NCI-H82 (cell line): ENCODE results near the gene OOSP2.
"Not testable (repeated sequence)": the region's sequence is repeated elsewhere in the genome, so short reads cannot be mapped to it uniquely, and the experiment has no call there.

Source experiments
- DNase-seq: peaks from one replicate; lab custom pipeline; 2025; lab: John Stamatoyannopoulos, UW

The OOSP2 gene, protein sequence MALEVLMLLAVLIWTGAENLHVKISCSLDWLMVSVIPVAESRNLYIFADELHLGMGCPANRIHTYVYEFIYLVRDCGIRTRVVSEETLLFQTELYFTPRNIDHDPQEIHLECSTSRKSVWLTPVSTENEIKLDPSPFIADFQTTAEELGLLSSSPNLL

DNA sequence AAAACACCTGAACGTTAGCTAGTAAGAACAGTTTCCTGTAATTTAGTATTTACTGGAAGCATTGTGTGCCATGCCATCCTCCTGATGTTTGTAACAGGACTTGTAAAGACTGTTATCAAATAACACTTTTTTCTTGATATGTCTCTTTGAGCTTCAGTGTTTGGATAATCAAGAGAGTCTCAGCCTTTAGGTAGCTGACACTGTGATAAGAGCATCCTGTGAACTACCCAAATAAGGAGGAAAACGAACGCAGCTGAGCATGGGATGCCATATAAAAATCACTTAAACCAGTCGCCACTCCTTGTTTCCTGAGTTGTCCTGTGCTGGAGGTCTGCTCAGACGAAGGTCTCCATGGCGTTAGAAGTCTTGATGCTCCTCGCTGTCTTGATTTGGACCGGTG, at the start of gene OOSP2:
TSS of gene OOSP2 (plus strand) at position 301 of the 400 bp plus-strand sequence. CDS start at position 352, 51 bp downstream.
- no peak for DNase-seq

DNA sequence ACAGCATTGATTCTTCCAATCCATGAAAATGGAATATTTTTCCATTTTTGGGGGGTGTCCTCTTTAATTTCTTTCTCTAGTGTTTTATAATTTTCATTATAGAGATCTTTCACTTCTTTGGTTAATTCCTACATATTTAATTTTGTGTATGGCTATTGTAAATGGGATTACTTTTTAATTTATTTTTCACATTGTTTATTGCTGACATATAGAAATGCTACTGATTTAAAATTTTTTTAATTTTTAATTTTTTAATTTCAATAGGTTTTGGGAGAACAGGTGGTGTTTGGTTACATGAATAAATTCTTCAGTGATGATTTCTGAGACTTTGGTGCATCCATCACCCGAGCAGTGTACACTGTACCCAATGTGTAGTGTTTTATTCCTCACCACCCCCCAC, 49.8 kb upstream of the OOSP2 start:
- no peak for DNase-seq

DNA sequence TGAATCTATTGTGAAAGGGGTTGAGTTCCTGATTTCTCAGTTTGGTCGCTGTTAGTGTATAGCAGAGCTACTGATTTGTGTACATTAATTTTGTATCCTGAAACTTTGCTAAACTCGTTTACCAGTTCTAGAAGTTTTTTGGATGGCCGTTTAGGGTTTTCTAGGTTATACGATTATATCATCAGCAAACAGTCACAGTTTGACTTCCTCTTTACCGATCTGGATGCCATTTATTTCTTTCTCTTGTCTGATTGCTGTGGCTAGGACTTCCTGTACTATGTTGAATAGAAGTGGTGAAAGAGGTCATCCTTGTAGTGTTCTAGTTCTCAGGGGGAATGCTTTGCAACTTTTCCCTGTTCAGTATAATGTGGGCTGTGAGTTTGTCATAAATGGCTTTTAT, 47.8 kb upstream of the OOSP2 start:
- DNase-seq = no peak

DNA sequence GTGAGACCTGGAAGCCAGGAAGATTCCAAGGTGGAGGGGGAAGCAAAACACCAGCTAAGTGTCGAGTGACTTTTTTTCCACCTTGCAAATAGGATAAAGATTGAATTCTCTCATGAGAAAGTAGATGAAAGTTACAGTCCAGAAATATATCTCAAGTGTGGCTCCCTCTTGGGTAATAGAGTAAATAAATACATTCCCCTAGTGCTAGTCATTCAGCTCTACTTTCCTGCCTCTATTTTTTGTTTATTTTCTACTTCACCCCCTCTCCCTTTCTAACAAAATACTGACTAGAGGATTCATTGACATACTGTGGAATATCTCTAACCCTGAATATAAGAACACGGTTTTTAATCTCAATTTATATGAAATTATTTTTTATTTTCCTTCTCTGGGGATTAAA, 42.4 kb upstream of the OOSP2 start:
- DNase-seq = no peak

DNA sequence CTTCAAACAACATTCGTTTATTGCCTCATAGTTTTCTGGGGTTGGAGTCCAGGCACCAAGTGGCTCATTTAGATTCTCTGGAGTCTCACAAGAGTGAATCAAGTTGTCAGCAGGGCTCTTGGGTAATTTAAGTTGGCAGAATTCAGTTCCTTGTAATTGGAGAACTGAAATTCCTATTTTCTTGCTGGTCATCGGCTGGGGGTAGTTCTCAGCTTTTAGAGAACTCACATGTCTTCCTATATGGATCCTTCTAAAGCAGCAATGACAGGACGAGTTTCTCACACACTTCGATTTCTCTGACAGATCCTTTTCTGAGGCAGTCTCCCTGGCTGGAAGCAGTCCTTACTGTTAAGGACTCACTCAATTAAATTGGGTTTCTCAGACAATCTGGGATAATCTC, 40.5 kb upstream of the OOSP2 start:
- DNase-seq = peak; percentile 60

DNA sequence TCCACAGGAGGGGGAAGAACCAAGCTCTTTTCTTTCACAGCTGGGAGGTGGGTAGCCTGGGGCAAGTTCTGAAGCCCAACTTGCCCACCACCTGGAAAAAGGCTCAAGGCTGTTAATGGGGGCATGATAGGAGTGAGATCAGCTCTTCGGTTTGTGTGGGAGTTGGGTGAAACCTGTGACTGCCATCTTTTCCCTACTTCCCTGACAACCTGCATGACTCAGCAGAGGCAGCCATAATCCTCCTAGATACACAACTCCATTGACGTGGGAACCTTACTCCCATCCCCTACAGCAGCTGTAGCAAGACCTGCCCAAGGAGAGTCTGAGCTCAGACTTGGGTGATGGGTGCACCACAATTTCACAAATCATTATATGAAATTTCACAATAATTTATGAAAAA, 36.5 kb upstream of the OOSP2 start:
- no peak for DNase-seq

DNA sequence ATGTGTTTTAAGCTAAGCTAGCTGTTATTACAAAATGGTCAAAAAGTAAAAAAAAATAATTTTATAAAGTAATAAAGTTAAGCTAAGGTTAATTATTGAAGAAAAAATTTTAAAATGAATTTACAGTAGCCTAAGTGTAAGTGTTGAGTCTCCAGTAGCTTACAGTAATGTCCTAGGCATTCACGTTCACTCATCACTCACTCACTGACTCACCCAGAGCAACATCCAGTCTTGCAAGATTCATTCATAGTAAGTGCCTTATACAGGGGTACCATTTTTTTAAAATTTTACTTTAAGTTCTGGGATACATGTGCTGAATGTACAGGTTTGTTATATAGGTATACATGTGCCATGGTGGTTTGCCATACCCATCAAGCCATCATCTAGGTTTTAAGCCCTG, 34.8 kb upstream of the OOSP2 start:
- no peak for DNase-seq

DNA sequence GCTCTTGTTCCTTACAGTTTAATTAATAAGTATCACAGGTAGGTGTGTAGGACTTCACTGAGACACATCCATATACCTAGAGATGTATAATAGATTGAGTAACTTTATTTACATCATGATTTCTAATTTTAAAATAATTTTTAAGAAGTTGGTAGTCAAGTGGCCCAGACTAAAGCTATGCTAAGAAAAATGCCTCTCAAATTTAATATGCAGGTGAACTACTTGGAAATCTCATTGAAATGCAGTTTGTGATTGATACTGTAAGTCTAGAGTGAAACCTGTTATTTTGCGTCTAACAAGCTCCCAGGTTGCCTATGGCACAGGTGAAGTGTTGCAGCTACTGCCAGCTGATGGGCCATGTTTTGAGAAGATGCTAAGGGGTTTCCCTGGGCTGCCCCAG, 23.3 kb upstream of the OOSP2 start, which contains the start of gene OOSP4B:
TSS of gene OOSP4B (plus strand) at position 301 of the 400 bp plus-strand sequence.
- DNase-seq = no peak

DNA sequence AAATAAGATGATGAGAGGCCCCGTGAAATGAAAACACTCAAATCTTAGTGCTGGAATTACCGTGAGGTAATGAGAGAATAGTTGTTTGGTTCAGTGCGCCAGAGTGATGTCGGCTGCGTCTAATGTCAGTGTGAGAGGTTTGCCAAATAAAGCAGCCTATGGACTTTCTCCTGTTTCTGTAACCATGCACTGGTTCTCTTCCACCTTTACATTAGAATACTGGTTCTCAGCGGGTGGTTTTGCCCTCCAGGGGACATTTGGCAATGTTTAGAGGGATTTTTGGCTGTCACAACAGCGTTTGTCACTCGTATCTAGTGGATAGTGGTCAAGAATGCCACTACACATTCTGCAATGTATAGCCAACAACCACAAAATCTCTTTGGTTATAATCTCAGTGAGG, 22.2 kb upstream of the OOSP2 start:
- no peak for DNase-seq

DNA sequence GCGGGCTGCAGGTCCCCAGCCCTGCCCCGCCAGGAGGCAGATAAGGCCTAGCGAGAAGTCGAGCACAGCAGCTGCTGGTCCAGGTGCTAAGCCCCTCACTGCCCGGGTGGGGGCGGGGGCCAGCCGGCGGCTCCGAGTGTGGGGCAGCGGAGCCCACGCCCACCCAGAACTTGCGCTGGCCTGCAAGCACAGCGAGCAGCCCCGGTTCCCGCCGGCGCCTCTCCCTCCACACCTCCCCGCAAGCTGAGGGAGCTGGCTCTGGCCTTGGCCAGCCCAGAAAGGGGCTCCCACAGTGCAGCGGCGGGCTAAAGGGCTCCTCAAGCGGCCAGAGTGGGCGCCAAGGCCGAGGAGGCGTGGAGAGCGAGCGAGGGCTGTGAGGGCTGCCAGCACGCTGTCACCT, 19.8 kb upstream of the OOSP2 start:
- peak; percentile 11 for DNase-seq

DNA sequence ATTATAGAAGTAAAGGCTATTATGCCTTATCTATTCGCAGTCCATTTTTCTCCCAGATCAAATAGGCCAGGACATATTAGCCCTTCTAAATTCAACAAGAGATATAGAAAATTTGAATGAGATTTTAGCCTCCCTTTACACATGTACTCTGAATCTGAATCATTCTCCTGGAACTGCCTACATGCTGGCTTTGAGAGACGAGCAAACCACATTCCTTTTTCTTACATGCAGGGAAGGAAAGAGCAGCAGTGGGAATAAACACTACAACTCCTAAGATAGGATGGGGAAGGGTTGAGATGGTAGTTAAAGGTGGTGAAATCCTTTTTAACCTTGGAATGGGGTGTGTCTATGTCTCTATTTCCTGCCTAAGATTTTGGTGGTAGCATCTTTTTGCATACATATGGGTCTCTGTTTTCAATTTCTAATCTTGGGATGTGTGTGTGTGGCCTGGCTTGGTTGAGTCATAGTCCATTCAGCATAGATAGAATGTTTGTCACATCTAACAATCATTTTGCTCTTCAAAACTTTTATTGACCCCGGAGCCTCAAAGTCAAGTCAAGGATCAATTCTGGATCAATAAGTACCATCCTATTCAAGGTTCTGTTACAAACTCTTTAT, 11.1 kb upstream of the OOSP2 start:
- no peak for DNase-seq

DNA sequence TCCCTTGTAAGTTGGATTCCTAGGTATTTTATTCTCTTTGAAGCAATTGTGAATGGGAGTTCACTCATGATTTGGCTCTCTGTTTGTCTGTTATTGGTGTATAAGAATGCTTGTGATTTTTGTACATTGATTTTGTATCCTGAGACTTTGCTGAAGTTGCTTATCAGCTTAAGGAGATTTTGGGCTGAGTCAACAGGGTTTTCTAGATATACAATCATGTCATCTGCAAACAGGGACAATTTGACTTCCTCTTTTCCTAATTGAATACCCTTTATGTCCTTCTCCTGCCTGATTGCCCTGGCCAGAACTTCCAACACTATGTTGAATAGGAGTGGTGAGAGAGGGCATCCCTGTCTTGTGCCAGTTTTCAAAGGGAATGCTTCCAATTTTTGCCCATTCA, 10.2 kb downstream of the OOSP2 start:
- DNase-seq = not testable (repeated sequence)

DNA sequence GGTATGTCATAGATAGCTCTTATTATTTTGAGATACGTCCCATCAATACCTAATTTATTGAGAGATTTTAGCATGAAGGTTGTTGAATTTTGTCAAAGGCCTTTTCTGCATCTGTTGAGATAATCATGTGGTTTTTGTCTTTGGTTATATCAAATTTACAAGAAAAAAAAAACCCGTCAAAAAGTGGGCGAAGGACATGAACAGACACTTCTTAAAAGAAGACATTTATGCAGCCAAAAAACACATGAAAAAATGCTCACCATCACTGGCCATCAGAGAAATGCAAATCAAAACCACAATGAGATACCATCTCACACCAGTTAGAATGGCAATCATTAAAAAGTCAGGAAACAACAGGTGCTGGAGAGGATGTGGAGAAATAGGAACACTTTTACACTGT, 10.6 kb downstream of the OOSP2 start:
- DNase-seq = not testable (repeated sequence)

DNA sequence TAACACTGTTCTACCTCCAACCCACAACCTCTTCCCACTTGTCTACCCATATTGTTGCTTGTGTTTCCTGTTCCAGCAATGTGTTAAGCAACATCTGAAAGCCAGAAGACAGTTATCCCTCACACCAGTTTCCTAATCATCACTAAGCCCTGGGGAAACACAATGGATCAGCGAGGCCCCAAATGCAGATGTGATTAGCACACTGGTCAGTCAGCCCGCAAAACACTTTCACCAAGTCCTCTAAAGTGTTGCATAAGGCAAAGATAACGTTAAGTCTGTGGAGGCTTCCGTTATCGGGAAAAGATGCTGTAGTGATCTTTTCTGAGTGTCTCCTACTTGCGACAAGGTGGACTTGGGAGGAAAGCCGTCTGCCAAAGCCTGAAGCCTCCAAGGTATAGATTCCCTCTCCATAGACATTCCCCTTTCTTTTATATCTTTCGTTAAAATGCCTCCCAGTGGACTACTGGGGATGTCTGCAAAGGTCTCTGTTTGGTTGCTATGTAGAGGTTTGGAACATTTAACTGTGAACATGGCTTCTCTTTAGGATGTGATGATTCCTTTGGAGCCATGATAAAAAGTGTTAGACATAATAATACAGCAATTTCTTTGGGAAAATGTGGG, 16.2 kb downstream of the OOSP2 start, which contains the start of gene MS4A3:
TSS of gene MS4A3 (plus strand) at position 317 of the 621 bp plus-strand sequence. CDS start 4,496 bp downstream, outside the sequence.
- DNase-seq = no peak

DNA sequence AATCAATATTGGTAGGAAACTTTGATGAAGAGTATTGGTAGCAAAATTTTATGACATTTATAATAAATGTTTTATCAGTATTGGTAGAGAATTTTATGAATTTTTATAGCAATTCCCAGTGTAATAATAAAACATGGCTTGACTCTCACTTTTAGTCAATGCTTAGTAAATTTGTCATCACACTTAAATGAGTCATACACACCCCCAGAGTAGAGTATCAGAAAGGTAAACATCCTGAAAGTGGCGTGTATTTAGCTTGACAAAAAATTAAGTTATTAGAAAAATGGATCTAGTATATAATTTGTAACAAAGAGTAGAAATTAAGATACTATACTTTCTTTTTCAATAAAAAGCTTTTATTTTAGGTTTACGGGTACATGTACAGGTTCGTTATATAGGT, 18.8 kb downstream of the OOSP2 start:
- no peak for DNase-seq

DNA sequence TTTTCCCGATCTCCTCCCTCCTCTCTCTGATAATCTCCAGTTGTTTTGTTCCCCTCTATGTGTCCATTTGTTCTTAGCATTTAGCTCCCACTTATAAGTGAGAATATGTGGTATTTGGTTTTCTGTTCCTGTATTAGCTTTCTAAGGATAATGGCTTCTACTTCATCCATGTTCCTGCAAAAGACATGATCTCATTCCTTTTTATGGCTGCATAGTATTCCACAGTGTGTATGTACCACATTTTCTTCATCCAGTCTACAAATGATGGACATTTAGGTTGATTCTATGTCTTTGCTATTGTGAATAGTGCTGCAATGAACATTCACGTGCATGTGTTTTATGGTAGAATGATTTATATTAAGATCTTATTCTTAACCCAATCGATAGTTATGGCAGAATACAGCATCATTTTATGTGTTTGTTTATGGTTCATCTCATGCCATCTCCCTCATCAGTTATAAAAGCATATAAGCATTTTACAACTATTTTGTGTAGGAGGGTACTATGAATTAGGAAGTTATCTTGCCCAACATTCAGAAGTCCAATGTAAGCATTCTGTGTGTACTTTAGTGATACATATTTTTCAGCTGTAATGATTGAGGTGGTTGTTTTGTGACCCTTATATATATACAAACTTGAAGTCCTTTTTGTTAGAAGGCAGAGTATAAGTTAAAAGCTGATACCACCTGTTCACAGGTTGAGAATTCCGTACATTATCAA, 19.5 kb downstream of the OOSP2 start:
- DNase-seq = no peak

DNA sequence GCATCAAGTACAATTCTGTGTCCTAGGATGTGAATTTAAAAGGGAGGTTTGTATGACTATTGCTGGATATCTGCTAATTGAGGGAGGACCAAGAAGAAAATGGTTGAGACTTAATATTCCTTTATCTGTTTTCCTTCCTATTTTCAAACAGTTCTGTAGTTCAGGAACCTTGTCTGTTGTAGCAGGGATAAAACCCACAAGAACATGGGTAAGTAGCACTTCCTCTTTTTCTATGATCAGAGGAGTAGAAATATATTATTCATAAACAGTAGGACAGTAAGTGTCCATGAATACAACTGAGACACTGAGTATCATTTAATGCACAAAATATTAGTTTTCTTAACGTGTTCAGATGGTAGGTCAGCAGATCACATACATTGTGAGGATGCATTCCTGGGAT, 23.9 kb downstream of the OOSP2 start:
- DNase-seq = no peak

DNA sequence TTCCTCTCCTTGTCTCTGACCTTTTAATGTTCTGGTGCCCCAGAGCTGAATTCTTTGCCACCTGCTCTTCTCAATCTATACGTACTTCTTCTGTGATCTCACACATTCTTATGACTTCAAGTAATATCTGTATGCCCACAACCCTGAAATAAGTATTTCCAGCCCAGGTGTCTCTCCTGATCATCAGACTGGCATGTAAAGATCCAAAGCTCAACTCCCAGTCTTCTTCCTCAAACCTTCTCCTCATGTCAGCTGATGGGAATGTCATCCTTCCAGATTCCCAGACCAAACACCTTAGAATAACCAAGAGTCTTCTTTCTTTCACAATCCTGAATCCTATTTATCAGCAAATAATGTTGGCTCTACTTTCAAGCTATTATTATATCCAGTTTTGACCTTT, 25.6 kb downstream of the OOSP2 start:
- no peak for DNase-seq

DNA sequence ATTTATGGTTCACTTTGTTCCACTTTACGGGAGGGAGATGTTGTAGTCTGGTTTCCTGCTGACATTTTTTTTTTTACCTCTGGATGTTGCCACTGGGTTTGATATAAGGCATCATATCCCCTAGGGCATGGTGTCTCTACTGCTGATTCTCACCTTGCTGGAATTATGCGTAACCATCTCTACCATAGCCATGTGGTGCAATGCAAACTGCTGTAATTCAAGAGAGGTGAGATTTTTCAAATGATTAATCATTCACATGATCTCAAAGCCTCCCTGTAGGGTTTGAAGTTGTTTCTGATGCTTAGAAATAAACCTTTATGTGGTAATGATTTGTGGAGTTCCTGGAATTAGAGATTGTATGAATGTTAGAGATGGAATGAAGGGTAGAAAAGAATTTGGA, 29.2 kb downstream of the OOSP2 start:
- no peak for DNase-seq

DNA sequence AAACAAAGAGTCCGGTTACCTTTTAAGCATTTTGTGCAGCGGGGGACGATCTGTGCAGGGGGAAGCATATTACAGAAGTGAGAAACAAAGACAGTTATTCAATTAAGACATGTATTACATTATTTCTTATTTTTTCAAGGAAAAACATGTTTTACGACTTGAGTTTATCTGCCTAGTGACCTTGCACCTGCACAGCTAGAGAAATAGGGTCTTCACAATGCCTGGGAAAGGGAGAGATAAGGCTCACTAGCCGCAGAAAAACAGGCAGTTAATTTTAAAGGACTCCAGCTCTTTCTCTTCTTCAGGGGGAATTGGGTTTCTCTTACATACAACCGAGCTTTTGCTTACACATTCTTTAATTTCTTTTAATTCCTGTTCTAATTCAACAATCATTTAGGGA, 31.4 kb downstream of the OOSP2 start:
- DNase-seq = not testable (repeated sequence)

DNA sequence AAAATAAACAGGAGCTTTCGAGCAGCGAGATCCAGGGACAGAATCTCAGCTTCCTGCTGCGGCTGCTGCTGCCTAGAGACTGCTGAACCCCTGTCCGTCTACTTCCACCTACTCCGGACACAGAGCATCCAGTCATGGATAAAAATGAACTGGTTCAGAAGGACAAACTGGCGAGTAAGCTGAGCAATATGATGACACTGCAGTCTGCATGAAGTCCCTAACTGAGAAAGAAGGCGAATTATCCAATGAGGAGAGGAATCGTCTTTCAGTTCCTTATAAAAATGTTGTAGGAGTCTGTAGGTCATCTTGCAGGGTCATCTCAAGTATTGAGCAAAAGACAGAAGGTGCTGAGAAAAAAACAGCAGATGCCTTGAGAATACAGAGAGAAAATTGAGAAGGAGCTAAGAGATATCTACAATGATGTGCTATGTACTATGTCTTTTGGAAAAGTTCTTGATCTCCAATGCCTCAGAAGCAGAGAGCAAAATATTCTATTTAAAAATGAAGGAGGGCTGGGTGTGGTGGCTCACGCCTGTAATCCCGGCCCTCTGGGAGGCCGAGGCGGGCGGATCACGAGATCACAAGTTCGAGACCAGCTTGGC, 37.1 kb downstream of the OOSP2 start:
- no peak for DNase-seq

DNA sequence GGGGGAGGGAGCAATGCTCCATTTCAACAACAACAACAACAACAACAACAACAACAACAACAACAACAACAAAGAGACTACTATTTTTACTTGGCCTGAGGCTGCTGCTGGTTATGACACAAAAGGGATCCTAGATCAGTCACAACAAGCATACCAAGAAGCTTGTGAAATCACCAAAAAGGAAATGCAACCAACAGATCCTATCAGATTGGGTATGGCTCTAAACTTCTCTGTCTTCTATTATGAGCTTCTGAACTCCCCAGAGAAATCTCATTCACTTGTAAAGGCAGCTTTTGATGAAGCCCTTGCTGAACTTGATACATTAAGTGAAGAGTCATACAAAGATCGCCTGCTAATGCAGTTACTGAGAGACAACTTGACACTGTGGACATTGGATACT, 37.8 kb downstream of the OOSP2 start:
- no peak for DNase-seq

DNA sequence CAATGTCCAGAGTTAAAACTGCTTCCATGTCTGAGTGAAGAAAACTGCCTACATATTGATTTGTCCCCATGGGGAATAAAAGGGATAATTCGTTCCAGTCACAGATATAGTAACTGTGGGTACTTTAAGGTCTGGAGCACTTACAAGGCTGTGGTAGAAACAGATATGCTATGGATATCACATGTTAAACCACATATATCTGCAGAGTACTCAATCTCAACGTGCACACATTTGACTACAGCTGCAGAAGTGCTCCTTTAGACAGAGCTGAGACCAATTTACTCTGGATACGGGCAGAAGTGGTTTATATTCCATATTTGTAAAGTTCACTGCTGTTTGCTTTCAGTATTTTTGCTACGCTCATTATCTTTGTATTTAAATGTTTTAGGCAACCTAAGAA, 38.5 kb downstream of the OOSP2 start:
- DNase-seq = no peak
